MCF 10A (cell line): ENCODE measurements around the gene MAD1L1. TPM values are rescaled to one million over a fixed set of nuclear protein-coding genes. Genes with fewer than 3 reads are reported as not detected.

Source experiments
- BruUV-seq: library from RNA; stranded (reverse); fragments of 400-500 nt; replicated peaks from 2 replicates; lab custom pipeline; 2021; lab: Mats Ljungman, UMichigan
- CTCF ChIA-PET: fragments of 300-600 bp; sonication (Branson Sonifier 250); formaldehyde crosslinking; extraction: SDS; loops from one replicate; lab custom pipeline; 2021; ENCODE audit warnings: antibody characterized with exemption, inconsistent platforms; lab: Yijun Ruan, JAX
- POLR2A ChIA-PET: fragments of 300-600, 350-650 bp; sonication (Branson Sonifier 250); formaldehyde crosslinking; extraction: SDS; loops from one replicate; lab custom pipeline; 2020; ENCODE audit warnings: antibody characterized with exemption, inconsistent platforms; lab: Yijun Ruan, JAX
- DNase-seq: peaks from one replicate; pipeline ENCODE4 v3.0.0-alpha.2; 2018; ENCODE audit not compliant: unreplicated experiment
- H3K27ac Mint-ChIP-seq: one replicate; pipeline ENCODE4 v1.8.0; 2022; ENCODE audit warnings: mild to moderate bottlenecking, low read depth, mixed read lengths; ENCODE audit not compliant: unreplicated experiment
- H3K27me3 Mint-ChIP-seq: one replicate; pipeline ENCODE4 v1.8.0; 2022; ENCODE audit warnings: mixed read lengths; ENCODE audit not compliant: insufficient read depth, unreplicated experiment
- H3K36me3 Mint-ChIP-seq: one replicate; pipeline ENCODE4 v1.8.0; 2022; ENCODE audit warnings: mild to moderate bottlenecking, moderate library complexity, mixed read lengths; ENCODE audit not compliant: insufficient read depth, unreplicated experiment
- H3K4me1 Mint-ChIP-seq: one replicate; pipeline ENCODE4 v1.8.0; 2022; ENCODE audit warnings: mixed read lengths; ENCODE audit not compliant: insufficient read depth, unreplicated experiment
- H3K4me3 Mint-ChIP-seq: one replicate; pipeline ENCODE4 v1.8.0; 2022; ENCODE audit warnings: mild to moderate bottlenecking, moderate library complexity, mixed read lengths; ENCODE audit not compliant: unreplicated experiment
- H3K9me3 Mint-ChIP-seq: one replicate; pipeline ENCODE4 v1.8.0; 2022; ENCODE audit warnings: mixed read lengths; ENCODE audit not compliant: unreplicated experiment
- CTCF ChIP-seq: fragments of 200-600 bp; IDR thresholded peaks from one replicate; pipeline ENCODE4 v1.8.0; 2022; ENCODE audit warnings: antibody characterized with exemption, mild to moderate bottlenecking; ENCODE audit not compliant: unreplicated experiment
- intact Hi-C: fragments of 100-400 bp; cut with micrococcal nuclease; formaldehyde crosslinking; loops from 2 replicates; pipeline ENCODE4 v1.14.1; 2022
- total RNA-seq: library from RNA; stranded (reverse); gene quantifications from 2 replicates; pipeline ENCODE4 v1.2.3, GENCODE V29; 2022

The MAD1L1 gene
- total RNA-seq, 1 experiment from 2014 or later: 25.2 TPM

GRCh38 chr7:2109936-2110609 lies 122.7 kb downstream of the MAD1L1 start:
- CTCF ChIA-PET: no interaction called here

GRCh38 chr7:2109251-2109872 lies 123.4 kb downstream of the MAD1L1 start:
- no peaks in the 10 kb centered on the region for H3K27me3 Mint-ChIP-seq
- no peaks in the 10 kb centered on the region for H3K9me3 Mint-ChIP-seq
- H3K4me3 Mint-ChIP-seq: no peak overlapping the region
- ChIA-PET CTCF (no interaction called here), POLR2A (interaction anchor here (0.9 kb wide), 1 partner anchor 133 kb away, joined by 3 read pairs; the partner anchor contains the start of genes MRM2 and NUDT1)
- no peak overlapping the region for H3K27ac Mint-ChIP-seq
- no peaks in the 10 kb centered on the region for H3K36me3 Mint-ChIP-seq
- no peak for DNase-seq
- no peak for TF ChIP-seq CTCF
- BruUV-seq: no TSS peak
- peaks cover 27% of the 10 kb centered on the region for H3K4me1 Mint-ChIP-seq
- intact Hi-C loops: no loop called here

More at GRCh38 chr7:2109936-2110609, 122.7 kb downstream of the MAD1L1 start:
- H3K4me1 Mint-ChIP-seq: peaks cover 27% of the 10 kb centered on the region
- BruUV-seq: no TSS peak
- peaks cover 5% of the 10 kb centered on the region for H3K36me3 Mint-ChIP-seq
- no peaks in the 10 kb centered on the region for H3K9me3 Mint-ChIP-seq
- H3K4me3 Mint-ChIP-seq: no peak overlapping the region
- peak; percentile 94 for DNase-seq
- H3K27ac Mint-ChIP-seq: peak overlapping the region; percentile 69
- H3K27me3 Mint-ChIP-seq: no peaks in the 10 kb centered on the region
- POLR2A ChIA-PET: no interaction called here
- intact Hi-C loops: loop anchor here (1.0 kb wide), 1 partner anchor 65 kb away; no protein-coding TSS in a partner anchor
- no peak for TF ChIP-seq CTCF

GRCh38 chr7:2108501-2109250 lies 124.1 kb downstream of the MAD1L1 start:
- no peaks in the 10 kb centered on the region for H3K36me3 Mint-ChIP-seq
- intact Hi-C loops: no loop called here
- BruUV-seq: no TSS peak
- H3K4me1 Mint-ChIP-seq: peaks cover 21% of the 10 kb centered on the region
- no peak for TF ChIP-seq CTCF
- ChIA-PET POLR2A (interaction anchor here (0.9 kb wide), 1 partner anchor 133 kb away, joined by 3 read pairs; the partner anchor contains the start of genes MRM2 and NUDT1), CTCF (interaction anchor here (0.6 kb wide), 1 partner anchor 23 kb away, joined by 4 read pairs; no protein-coding TSS in a partner anchor)
- no peaks in the 10 kb centered on the region for H3K9me3 Mint-ChIP-seq
- H3K27ac Mint-ChIP-seq: no peak overlapping the region
- DNase-seq: no peak
- no peaks in the 10 kb centered on the region for H3K27me3 Mint-ChIP-seq
- no peak overlapping the region for H3K4me3 Mint-ChIP-seq
